Spleen (tissue), 7 donors: Measurements from ENCODE around the gene NTSR1.

Experiments used
- POLR2A ChIP-seq, 3 donors: fragments of 450-650 bp; IDR thresholded peaks; one replicate each; pipeline ENCODE4 v1.5.1; 2017; ENCODE audit warnings: antibody characterized with exemption in 3 of 3, mild to moderate bottlenecking in 1 of 3
- POLR2AphosphoS5 ChIP-seq, 3 donors: sonication (generic); formaldehyde crosslinking; IDR thresholded peaks; one replicate each; pipeline ENCODE4 v1.5.1; 2017; ENCODE audit warnings: antibody characterized with exemption in 3 of 3
- TF ChIP-seq, protein P1 (sequence below), 11 experiments: fragments of 200-600 bp in 7 of 11; fragments of 450-650 bp in 4 of 11; sonication (generic) in 4 of 11; IDR thresholded peaks in 8 of 11; conservative IDR thresholded peaks in 3 of 11; 1 replicate in 7 of 11; 2 replicates in 4 of 11; pipeline versions ENCODE4 v1.4.0 to v1.8.0; 2016 to 2021; ENCODE audit warnings: antibody characterized with exemption in 11 of 11, inconsistent platforms in 4 of 11, mild to moderate bottlenecking in 1 of 11
- donor health status: DM: no; HTN: no; CAD: no; lungs with moderate emphysema.
- donor health status: DM: no; HTN: no; CAD: no.
- donor health status: DM: no; HTN: no; CAD: no.

- TF ChIP-seq, protein P1, sequence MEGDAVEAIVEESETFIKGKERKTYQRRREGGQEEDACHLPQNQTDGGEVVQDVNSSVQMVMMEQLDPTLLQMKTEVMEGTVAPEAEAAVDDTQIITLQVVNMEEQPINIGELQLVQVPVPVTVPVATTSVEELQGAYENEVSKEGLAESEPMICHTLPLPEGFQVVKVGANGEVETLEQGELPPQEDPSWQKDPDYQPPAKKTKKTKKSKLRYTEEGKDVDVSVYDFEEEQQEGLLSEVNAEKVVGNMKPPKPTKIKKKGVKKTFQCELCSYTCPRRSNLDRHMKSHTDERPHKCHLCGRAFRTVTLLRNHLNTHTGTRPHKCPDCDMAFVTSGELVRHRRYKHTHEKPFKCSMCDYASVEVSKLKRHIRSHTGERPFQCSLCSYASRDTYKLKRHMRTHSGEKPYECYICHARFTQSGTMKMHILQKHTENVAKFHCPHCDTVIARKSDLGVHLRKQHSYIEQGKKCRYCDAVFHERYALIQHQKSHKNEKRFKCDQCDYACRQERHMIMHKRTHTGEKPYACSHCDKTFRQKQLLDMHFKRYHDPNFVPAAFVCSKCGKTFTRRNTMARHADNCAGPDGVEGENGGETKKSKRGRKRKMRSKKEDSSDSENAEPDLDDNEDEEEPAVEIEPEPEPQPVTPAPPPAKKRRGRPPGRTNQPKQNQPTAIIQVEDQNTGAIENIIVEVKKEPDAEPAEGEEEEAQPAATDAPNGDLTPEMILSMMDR (IDR thresholded peaks at IDR 0.05 in 8 of 11, conservative IDR thresholded peaks at IDR 0.05 in 3 of 11) = peak in 3 of 11 experiments; percentile 19 to 52 (median 26)
- TF ChIP-seq POLR2A (IDR thresholded peaks at IDR 0.05) = no peak
- no peak for TF ChIP-seq POLR2AphosphoS5 (IDR thresholded peaks at IDR 0.05)
Measured at GRCh38 chr20:62707921-62708521, 615 bp upstream of the NTSR1 start.
